ENCODE results near the gene FNDC3B.

FNDC3B gene

GRCh38 chr3:172043233-172043632, 3.9 kb downstream of the FNDC3B start:
- TF ChIP-seq GATA2 (IDR thresholded peaks at IDR 0.05; ENCODE audit: low read depth, low read length), result no peak
- TF ChIP-seq GATA3 (IDR thresholded peaks at IDR 0.05; ENCODE audit: low read depth, low read length), result no peak

DNA sequence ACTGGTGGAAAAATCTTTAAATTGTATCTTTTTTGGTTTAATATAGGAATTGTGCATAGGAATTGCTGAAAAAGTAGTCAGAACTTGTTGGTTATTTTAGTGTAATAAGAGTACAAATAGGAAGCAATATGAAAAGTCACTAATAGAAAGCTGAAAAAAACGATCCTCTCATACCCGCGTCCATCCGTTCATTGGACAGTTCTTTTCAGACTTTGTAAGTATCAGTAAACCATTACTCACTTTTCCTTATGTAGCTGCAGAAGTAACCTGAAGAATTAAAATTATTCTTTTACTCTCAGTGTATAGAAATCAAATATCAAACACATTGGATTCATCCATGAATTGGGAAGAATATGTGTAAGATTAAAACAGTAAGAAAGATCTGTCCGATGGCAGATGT, 4.4 kb downstream of the FNDC3B start:
- TF ChIP-seq GATA3 (IDR thresholded peaks at IDR 0.05; ENCODE audit: low read depth, low read length), result no peak
- no peak for TF ChIP-seq GATA2 (IDR thresholded peaks at IDR 0.05; ENCODE audit: low read depth, low read length)

- TF ChIP-seq GATA3 (IDR thresholded peaks at IDR 0.05; ENCODE audit: low read depth, low read length) (no peak), GATA2 (IDR thresholded peaks at IDR 0.05; ENCODE audit: low read depth, low read length) (no peak)
These were observed 5.6 kb downstream of the FNDC3B start for GRCh38 chr3:172044833-172045585.

DNA sequence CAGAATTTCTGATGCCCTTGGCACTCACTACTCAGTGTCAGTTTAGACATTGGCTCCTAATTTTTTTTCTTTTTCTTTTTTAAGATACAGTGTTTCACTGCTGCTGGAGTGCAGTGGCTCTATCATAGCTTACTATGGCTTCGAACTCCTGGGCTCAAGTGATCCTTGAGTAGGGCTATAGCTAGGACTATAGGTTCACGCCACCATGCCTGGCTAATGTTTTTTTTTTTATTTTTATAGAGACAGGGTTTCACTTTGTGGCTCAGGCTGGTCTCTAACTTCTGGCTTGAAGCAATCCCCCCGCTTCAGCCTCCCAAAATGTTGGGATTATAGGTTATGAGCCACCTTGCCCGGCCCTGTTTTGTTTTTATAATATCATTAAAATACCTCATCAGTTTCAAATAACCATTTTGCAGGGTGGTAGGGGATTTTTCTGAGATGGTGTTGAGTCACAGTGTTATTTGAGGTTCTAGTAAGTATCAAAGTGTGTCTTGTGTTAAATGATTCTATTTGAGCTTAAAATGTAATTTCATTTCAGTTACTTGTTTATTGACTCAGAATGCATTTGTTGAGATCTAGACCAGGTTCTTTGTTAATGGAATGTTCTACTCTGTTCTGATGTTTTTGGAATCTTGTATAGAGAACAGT, 7.0 kb downstream of the FNDC3B start:
- TF ChIP-seq GATA2 (IDR thresholded peaks at IDR 0.05; ENCODE audit: low read depth, low read length), result no peak
- no peak for TF ChIP-seq GATA3 (IDR thresholded peaks at IDR 0.05; ENCODE audit: low read depth, low read length)

DNA sequence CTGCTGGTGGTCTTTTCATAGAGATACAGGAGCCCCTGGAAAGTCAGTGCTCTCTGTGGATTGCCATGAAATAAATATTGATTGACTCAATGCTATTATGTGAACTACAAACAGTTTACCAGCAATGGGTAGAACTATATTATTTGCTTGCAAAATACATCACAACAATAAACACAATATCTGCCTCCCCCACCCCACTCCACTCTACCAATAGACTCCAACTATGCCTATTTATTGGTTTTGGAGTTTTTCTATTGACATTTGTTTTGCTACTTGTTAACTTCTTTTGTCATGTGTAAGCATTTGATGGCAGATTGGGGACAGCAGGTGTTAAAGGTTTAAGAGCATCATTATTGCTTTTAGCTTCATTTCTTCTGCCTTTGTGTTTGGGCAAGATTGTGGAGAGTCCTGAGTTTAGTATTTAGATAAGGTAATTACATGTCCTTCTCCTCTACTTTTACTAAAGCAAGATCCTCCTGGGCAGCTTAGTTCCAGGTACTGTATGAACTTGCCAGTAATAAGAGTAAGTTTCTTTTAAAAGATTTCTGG, 8.3 kb downstream of the FNDC3B start:
- TF ChIP-seq GATA2 (IDR thresholded peaks at IDR 0.05; ENCODE audit: low read depth, low read length), result no peak
- TF ChIP-seq GATA3 (IDR thresholded peaks at IDR 0.05; ENCODE audit: low read depth, low read length), result no peak

DNA sequence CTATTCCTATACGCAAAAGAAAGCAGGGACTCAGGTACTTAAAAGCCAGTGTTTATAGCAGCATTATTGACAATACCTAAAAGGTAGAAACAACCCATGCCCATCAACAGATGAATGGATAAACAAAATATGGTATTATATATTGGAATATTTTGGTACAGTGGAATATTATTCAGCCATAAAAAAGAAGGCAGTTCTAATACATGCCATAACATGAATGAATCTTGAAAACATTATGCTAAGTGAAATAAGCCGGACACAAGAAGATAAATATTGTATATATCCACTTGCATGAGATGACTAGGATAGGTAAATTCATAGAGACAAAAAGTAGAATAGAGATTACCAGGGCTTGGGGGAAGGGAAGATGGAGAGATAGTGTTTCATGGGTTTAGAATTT, 9.2 kb downstream of the FNDC3B start:
- TF ChIP-seq GATA3 (IDR thresholded peaks at IDR 0.05; ENCODE audit: low read depth, low read length), result no peak
- TF ChIP-seq GATA2 (IDR thresholded peaks at IDR 0.05; ENCODE audit: low read depth, low read length), result no peak

DNA sequence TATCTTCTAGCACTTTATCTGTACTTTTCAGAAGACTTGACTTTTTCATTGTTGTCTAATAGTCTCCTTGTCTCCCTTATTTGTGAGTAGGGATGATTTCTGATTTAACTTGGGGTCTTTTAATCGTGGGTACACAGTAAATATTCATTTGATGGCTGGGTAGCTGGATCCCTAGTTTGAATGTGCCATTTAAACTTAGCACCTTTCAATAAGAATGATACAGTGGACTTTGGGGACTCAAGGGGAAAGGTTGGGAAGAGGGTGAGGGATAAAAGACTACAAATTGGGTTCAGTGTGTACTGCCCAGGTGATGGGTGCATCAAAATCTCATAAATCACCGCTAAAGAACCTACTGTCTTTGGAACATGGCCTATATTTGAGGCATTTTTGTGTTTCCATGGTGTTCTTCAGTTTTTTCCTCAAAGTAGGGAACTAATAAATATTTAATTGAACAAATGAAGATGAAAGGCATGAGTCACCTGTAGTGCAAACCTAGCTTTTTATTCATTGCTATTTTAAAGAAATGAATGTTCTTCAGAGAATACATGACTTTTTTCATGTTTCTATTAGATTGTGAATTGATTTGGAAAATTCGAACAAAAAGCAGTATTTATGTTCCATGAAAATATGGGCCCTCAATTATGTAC, 12.1 kb downstream of the FNDC3B start:
- TF ChIP-seq GATA2 (IDR thresholded peaks at IDR 0.05; ENCODE audit: low read depth, low read length), result no peak
- no peak for TF ChIP-seq GATA3 (IDR thresholded peaks at IDR 0.05; ENCODE audit: low read depth, low read length)

GRCh38 chr3:172051957-172052354, 12.6 kb downstream of the FNDC3B start:
- TF ChIP-seq GATA2 (IDR thresholded peaks at IDR 0.05; ENCODE audit: low read depth, low read length), result no peak
- no peak for TF ChIP-seq GATA3 (IDR thresholded peaks at IDR 0.05; ENCODE audit: low read depth, low read length)

- TF ChIP-seq GATA3 (IDR thresholded peaks at IDR 0.05; ENCODE audit: low read depth, low read length) (no peak), GATA2 (IDR thresholded peaks at IDR 0.05; ENCODE audit: low read depth, low read length) (no peak)
These were observed 13.0 kb downstream of the FNDC3B start for GRCh38 chr3:172052405-172052804.

- TF ChIP-seq GATA2 (IDR thresholded peaks at IDR 0.05; ENCODE audit: low read depth, low read length) (no peak), GATA3 (IDR thresholded peaks at IDR 0.05; ENCODE audit: low read depth, low read length) (no peak)
These were observed 14.9 kb downstream of the FNDC3B start for GRCh38 chr3:172054115-172054764.

GRCh38 chr3:172056416-172056815, 17.0 kb downstream of the FNDC3B start:
- TF ChIP-seq GATA2 (IDR thresholded peaks at IDR 0.05; ENCODE audit: low read depth, low read length), result no peak
- no peak for TF ChIP-seq GATA3 (IDR thresholded peaks at IDR 0.05; ENCODE audit: low read depth, low read length)

- no peak for TF ChIP-seq GATA3 (IDR thresholded peaks at IDR 0.05; ENCODE audit: low read depth, low read length)
- no peak for TF ChIP-seq GATA2 (IDR thresholded peaks at IDR 0.05; ENCODE audit: low read depth, low read length)
These were observed 17.7 kb downstream of the FNDC3B start for GRCh38 chr3:172057059-172057458.

- no peak for TF ChIP-seq GATA3 (IDR thresholded peaks at IDR 0.05; ENCODE audit: low read depth, low read length)
- no peak for TF ChIP-seq GATA2 (IDR thresholded peaks at IDR 0.05; ENCODE audit: low read depth, low read length)
These were observed 18.4 kb downstream of the FNDC3B start for GRCh38 chr3:172057624-172058327.
